SK-N-SH treated with all-trans-retinoic acid at 6 μM for 48 hours (cell line): ENCODE data around the gene FGF6.

Source experiments
- ATAC-seq: fragments of 200-7000 bp; cut with Tn5 transposase; 3 replicates; pipeline ENCODE4 v1.9.1; 2020; ENCODE audit warnings: mild to moderate bottlenecking, moderate library complexity
- ARNTL ChIP-seq: fragments of 450-650 bp; formaldehyde crosslinking; IDR thresholded peaks from 2 replicates; pipeline ENCODE4 v1.5.0; 2020; ENCODE audit warnings: low read depth, mild to moderate bottlenecking, moderate library complexity, borderline replicate concordance
- BACH2 ChIP-seq: fragments of 250-450 bp; sonication (Bioruptor Pico); IDR thresholded peaks from 2 replicates; pipeline ENCODE4 v1.9.0; 2021; ENCODE audit warnings: mild to moderate bottlenecking, borderline replicate concordance
- CREB5 ChIP-seq: fragments of 250-450 bp; sonication (Bioruptor Pico); IDR thresholded peaks from 2 replicates; pipeline ENCODE4 v1.5.1; 2020; ENCODE audit warnings: low read depth, mild to moderate bottlenecking, moderate library complexity
- CSDC2 ChIP-seq: fragments of 250-450 bp; sonication (Bioruptor Pico); IDR thresholded peaks from 2 replicates; pipeline ENCODE4 v1.5.0; 2020; ENCODE audit warnings: mild to moderate bottlenecking, moderate library complexity
- GLIS3 ChIP-seq: fragments of 250-450 bp; sonication (Bioruptor Pico); IDR thresholded peaks from 2 replicates; pipeline ENCODE4 v1.5.0; 2020; ENCODE audit warnings: mild to moderate bottlenecking, moderate library complexity
- ISL1 ChIP-seq: fragments of 250-450 bp; sonication (Bioruptor Pico); IDR thresholded peaks from 2 replicates; pipeline ENCODE4 v2.1.2; 2022; ENCODE audit warnings: mild to moderate bottlenecking, moderate library complexity
- OSR1 ChIP-seq: fragments of 250-450 bp; sonication (Bioruptor Pico); IDR thresholded peaks from 2 replicates; pipeline ENCODE4 v1.8.0; 2022; ENCODE audit warnings: moderate library complexity, mild to moderate bottlenecking, inconsistent platforms
- POU6F1 ChIP-seq: fragments of 250-450 bp; sonication (Bioruptor Pico); IDR thresholded peaks from 2 replicates; pipeline ENCODE4 v1.8.0; 2021; ENCODE audit warnings: low read depth, mild to moderate bottlenecking, moderate library complexity, borderline replicate concordance
- PPARA ChIP-seq: fragments of 250-450 bp; sonication (Bioruptor Pico); IDR thresholded peaks from 2 replicates; pipeline ENCODE4 v1.5.0; 2020; ENCODE audit warnings: mild to moderate bottlenecking, borderline replicate concordance
- RARB ChIP-seq: fragments of 250-450 bp; sonication (Bioruptor Pico); IDR thresholded peaks from 2 replicates; pipeline ENCODE4 v1.8.0; 2021; ENCODE audit warnings: mild to moderate bottlenecking, moderate library complexity
- SNAI2 ChIP-seq: fragments of 250-450 bp; sonication (Bioruptor Pico); IDR thresholded peaks from 2 replicates; pipeline ENCODE4 v1.5.0; 2020; ENCODE audit warnings: mild to moderate bottlenecking, moderate library complexity
- TCF4 ChIP-seq: fragments of 250-450 bp; sonication (Bioruptor Pico); IDR thresholded peaks from 2 replicates; pipeline ENCODE4 v1.8.0; 2021; ENCODE audit warnings: mild to moderate bottlenecking, moderate library complexity, borderline replicate concordance
- TOX ChIP-seq: fragments of 250-450 bp; sonication (Bioruptor Pico); IDR thresholded peaks from 2 replicates; pipeline ENCODE4 v1.8.0; 2021; ENCODE audit warnings: mild to moderate bottlenecking, moderate library complexity, borderline replicate concordance
- ZC3H10 ChIP-seq: fragments of 250-450 bp; sonication (Bioruptor Pico); IDR thresholded peaks from 2 replicates; pipeline ENCODE4 v1.5.1; 2021; ENCODE audit warnings: mild to moderate bottlenecking, moderate library complexity
- ZFP3 ChIP-seq: fragments of 250-450 bp; sonication (Bioruptor Pico); IDR thresholded peaks from 2 replicates; pipeline ENCODE4 v1.5.0; 2020; ENCODE audit warnings: mild to moderate bottlenecking, moderate library complexity
- ZFP30 ChIP-seq: fragments of 450-650 bp; formaldehyde crosslinking; IDR thresholded peaks from 2 replicates; pipeline ENCODE4 v1.5.0; 2022; ENCODE audit warnings: mild to moderate bottlenecking, moderate library complexity
- ZNF565 ChIP-seq: fragments of 450-650 bp; formaldehyde crosslinking; conservative IDR thresholded peaks from 2 replicates; pipeline ENCODE4 v1.5.0; 2020; ENCODE audit warnings: low read depth, mild to moderate bottlenecking, moderate library complexity
- ZNF70 ChIP-seq: fragments of 450-650 bp; formaldehyde crosslinking; IDR thresholded peaks from 2 replicates; pipeline ENCODE4 v1.5.0; 2020; ENCODE audit warnings: mild to moderate bottlenecking, moderate library complexity
- ZNF8 ChIP-seq: fragments of 450-650 bp; formaldehyde crosslinking; IDR thresholded peaks from 2 replicates; pipeline ENCODE4 v1.5.0; 2020; ENCODE audit warnings: mild to moderate bottlenecking, moderate library complexity
- TF ChIP-seq, protein P1 (sequence below): fragments of 250-450 bp; sonication (Bioruptor Pico); IDR thresholded peaks from 2 replicates; pipeline ENCODE4 v1.5.1; 2021; ENCODE audit warnings: mild to moderate bottlenecking, moderate library complexity
- TF ChIP-seq, protein P2 (sequence below): fragments of 250-450 bp; sonication (Bioruptor Pico); IDR thresholded peaks from 2 replicates; pipeline ENCODE4 v1.8.0; 2020; ENCODE audit warnings: mild to moderate bottlenecking, moderate library complexity, borderline replicate concordance

The FGF6 gene

DNA sequence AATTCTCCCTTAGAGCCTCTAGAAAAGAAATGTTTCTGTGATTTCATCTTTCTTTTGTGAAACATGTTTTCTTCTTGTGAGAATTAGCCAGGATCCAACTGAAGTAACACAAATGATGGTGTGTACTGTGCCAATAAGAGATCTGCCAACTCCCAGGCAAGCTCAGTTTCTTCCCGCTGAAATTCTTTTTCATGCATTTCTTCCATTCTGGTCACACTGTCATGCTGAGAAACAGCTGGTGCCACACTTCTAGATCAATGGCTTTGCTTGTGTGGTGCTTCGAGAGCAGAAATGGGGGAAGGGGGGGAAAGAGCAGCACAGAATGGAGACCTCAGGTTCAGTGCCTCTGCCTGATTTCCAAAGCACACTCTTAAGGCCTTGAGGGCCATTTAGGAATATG, 41.4 kb upstream of the FGF6 start (continued):
- no peak for TF ChIP-seq POU6F1 (CRISPR knock-in tag)

GRCh38 chr12:4486049-4486699, 40.6 kb upstream of the FGF6 start:
- TF ChIP-seq ZC3H10 (CRISPR knock-in tag) (no peak), SNAI2 (CRISPR knock-in tag) (no peak), POU6F1 (CRISPR knock-in tag) (no peak), TCF4 (CRISPR knock-in tag) (no peak), ISL1 (no peak), ZFP30 (no peak), GLIS3 (CRISPR knock-in tag) (no peak), CREB5 (CRISPR knock-in tag) (no peak), ZNF70 (CRISPR knock-in tag) (no peak), ZFP3 (CRISPR knock-in tag) (no peak), BACH2 (CRISPR knock-in tag) (no peak), ZNF565 (CRISPR knock-in tag) (no peak), RARB (CRISPR knock-in tag) (no peak)
- TF ChIP-seq, protein P1, sequence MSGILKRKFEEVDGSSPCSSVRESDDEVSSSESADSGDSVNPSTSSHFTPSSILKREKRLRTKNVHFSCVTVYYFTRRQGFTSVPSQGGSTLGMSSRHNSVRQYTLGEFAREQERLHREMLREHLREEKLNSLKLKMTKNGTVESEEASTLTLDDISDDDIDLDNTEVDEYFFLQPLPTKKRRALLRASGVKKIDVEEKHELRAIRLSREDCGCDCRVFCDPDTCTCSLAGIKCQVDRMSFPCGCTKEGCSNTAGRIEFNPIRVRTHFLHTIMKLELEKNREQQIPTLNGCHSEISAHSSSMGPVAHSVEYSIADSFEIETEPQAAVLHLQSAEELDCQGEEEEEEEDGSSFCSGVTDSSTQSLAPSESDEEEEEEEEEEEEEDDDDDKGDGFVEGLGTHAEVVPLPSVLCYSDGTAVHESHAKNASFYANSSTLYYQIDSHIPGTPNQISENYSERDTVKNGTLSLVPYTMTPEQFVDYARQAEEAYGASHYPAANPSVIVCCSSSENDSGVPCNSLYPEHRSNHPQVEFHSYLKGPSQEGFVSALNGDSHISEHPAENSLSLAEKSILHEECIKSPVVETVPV (CRISPR knock-in tag), result no peak
- TF ChIP-seq, protein P2, sequence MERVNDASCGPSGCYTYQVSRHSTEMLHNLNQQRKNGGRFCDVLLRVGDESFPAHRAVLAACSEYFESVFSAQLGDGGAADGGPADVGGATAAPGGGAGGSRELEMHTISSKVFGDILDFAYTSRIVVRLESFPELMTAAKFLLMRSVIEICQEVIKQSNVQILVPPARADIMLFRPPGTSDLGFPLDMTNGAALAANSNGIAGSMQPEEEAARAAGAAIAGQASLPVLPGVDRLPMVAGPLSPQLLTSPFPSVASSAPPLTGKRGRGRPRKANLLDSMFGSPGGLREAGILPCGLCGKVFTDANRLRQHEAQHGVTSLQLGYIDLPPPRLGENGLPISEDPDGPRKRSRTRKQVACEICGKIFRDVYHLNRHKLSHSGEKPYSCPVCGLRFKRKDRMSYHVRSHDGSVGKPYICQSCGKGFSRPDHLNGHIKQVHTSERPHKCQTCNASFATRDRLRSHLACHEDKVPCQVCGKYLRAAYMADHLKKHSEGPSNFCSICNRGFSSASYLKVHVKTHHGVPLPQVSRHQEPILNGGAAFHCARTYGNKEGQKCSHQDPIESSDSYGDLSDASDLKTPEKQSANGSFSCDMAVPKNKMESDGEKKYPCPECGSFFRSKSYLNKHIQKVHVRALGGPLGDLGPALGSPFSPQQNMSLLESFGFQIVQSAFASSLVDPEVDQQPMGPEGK (CRISPR knock-in tag), result no peak
- no peak for ATAC-seq

DNA sequence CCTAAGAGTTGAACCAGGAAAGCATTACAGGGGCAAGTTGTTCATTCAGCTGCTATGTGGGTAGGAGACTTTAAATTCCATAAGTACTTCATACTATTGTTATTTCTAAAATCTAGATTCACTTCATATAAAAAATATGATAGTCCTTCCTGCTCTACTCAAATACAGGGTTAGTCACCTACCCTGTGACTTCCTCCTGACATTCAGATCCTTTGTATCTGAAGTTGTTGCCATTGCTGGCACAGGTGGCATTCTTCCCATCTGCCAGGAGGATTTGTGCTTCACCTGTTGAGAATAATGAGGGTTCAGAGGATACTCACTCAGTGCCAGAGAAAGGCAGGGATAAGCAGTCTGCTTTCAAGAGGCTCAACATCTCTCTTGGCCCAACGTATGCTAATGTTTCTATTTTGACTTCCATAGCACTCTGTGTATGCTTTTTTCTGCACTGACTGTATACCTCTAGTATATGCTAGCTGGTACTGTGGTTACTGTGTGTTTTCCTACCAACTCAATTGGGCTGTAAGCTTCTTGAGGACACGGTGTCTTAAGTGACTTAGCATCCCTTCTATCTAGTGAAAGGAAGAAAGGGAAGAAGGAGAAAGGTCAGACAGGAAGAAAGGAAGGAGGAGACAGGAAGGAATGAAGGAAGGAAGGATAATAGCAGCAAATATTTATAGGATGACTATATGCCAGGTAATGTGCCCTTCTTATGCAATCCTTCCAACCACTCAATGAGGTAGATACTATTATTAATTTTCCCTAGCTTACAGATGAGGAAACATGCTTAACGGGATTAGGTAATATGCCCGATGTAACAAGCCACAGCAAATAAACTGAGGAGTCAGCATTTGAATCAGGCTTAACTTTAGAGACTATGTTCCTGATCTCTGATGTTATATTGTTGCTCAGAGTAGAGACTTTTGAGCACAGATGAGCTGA, 38.5 kb upstream of the FGF6 start:
- no peak for ATAC-seq
- no peak for TF ChIP-seq RARB (CRISPR knock-in tag)
- TF ChIP-seq OSR1, result no peak
- no peak for TF ChIP-seq ARNTL (CRISPR knock-in tag)
- TF ChIP-seq, protein P2 (CRISPR knock-in tag), result no peak
- TF ChIP-seq BACH2 (CRISPR knock-in tag), result no peak
- TF ChIP-seq TOX (CRISPR knock-in tag), result no peak
- no peak for TF ChIP-seq ZC3H10 (CRISPR knock-in tag)
- TF ChIP-seq PPARA (CRISPR knock-in tag), result no peak
- TF ChIP-seq, protein P1 (CRISPR knock-in tag), result no peak
- TF ChIP-seq SNAI2 (CRISPR knock-in tag), result no peak
- no peak for TF ChIP-seq TCF4 (CRISPR knock-in tag)
- no peak for TF ChIP-seq ZFP30
- no peak for TF ChIP-seq ISL1
- TF ChIP-seq ZFP3 (CRISPR knock-in tag), result no peak
- TF ChIP-seq CSDC2 (CRISPR knock-in tag), result no peak
- no peak for TF ChIP-seq ZNF70 (CRISPR knock-in tag)
- TF ChIP-seq POU6F1 (CRISPR knock-in tag), result no peak
- no peak for TF ChIP-seq ZNF8 (CRISPR knock-in tag)
